GM15510 (cell line): ENCODE results near the gene PPIE.
"Not testable (repeated sequence)": the region's sequence is repeated elsewhere in the genome, so short reads cannot be mapped to it uniquely, and the experiment has no call there.

Experiments
- POLR2A ChIP-seq: IDR thresholded peaks from 3 replicates; pipeline ENCODE4 v1.6.1; 2011; ENCODE audit warnings: borderline replicate concordance; ENCODE audit not compliant: insufficient read length; ENCODE audit errors: extremely low read depth

PPIE gene

GRCh38 chr1:39761016-39761415 lies 22.3 kb downstream of the PPIE start:
- no peak for TF ChIP-seq POLR2A

GRCh38 chr1:39761557-39762260 lies 23.0 kb downstream of the PPIE start:
- TF ChIP-seq POLR2A, result no peak

GRCh38 chr1:39762550-39763540 lies 24.2 kb downstream of the PPIE start:
- no peak for TF ChIP-seq POLR2A

GRCh38 chr1:39771022-39771532 lies 32.4 kb downstream of the PPIE start, which contains the start of gene OXCT2:
Gene OXCT2 (minus strand): TSS chr1:39771348. CDS start chr1:39771255, 93 bp downstream.
- not testable (repeated sequence) for TF ChIP-seq POLR2A

GRCh38 chr1:39776400-39776713 lies 37.7 kb downstream of the PPIE start:
- no peak for TF ChIP-seq POLR2A

- no peak for TF ChIP-seq POLR2A
Measured at GRCh38 chr1:39776886-39777285, 38.2 kb downstream of the PPIE start.

GRCh38 chr1:39777306-39777705 lies 38.6 kb downstream of the PPIE start:
- no peak for TF ChIP-seq POLR2A

- TF ChIP-seq POLR2A, result no peak
Measured at GRCh38 chr1:39779137-39779536, 40.5 kb downstream of the PPIE start.

- no peak for TF ChIP-seq POLR2A
Measured at GRCh38 chr1:39779821-39780220, 41.1 kb downstream of the PPIE start.

- no peak for TF ChIP-seq POLR2A
Measured at GRCh38 chr1:39781349-39781715, 42.6 kb downstream of the PPIE start.

GRCh38 chr1:39782103-39782502 lies 43.4 kb downstream of the PPIE start:
- no peak for TF ChIP-seq POLR2A

- TF ChIP-seq POLR2A, result no peak
Measured at GRCh38 chr1:39787468-39787867, 48.8 kb downstream of the PPIE start.

GRCh38 chr1:39788426-39788757 lies 49.7 kb downstream of the PPIE start:
- no peak for TF ChIP-seq POLR2A

- peak; percentile 58 for TF ChIP-seq POLR2A
Measured at GRCh38 chr1:39788758-39789570, 50.3 kb downstream of the PPIE start, which contains the start of gene BMP8B. Gene BMP8B (minus strand): TSS chr1:39788865. CDS start chr1:39788485, 380 bp downstream.
